HG03378 (cell line): Measurements from ENCODE around the gene OXCT1.
"Not testable (repeated sequence)": the region's sequence is repeated elsewhere in the genome, so short reads cannot be mapped to it uniquely, and the experiment has no call there.

Experiments used
- ATAC-seq: cut with Tn5 transposase; IDR thresholded peaks from one replicate; pipeline ENCODE4 v1.9.1; 2021; ENCODE audit warnings: mild to moderate bottlenecking, moderate library complexity; ENCODE audit not compliant: unreplicated experiment

Gene OXCT1

GRCh38 chr5:41831155-41831554 is 39.1 kb downstream of the OXCT1 start:
- peak; percentile 68 for ATAC-seq

- ATAC-seq = no peak
Observed at GRCh38 chr5:41827792-41828191, 42.4 kb downstream of the OXCT1 start.

GRCh38 chr5:41822036-41822435 is 48.2 kb downstream of the OXCT1 start:
- no peak for ATAC-seq

- no peak for ATAC-seq
Observed at GRCh38 chr5:41821051-41821450, 49.2 kb downstream of the OXCT1 start.

GRCh38 chr5:41820150-41820549 is 50.1 kb downstream of the OXCT1 start:
- no peak for ATAC-seq

- ATAC-seq = no peak
Observed at GRCh38 chr5:41817625-41818301, 52.5 kb downstream of the OXCT1 start.

- peak; percentile 52 for ATAC-seq
Observed at GRCh38 chr5:41815663-41816229, 54.5 kb downstream of the OXCT1 start.

- no peak for ATAC-seq
Observed at GRCh38 chr5:41815261-41815660, 55.0 kb downstream of the OXCT1 start.

- ATAC-seq = not testable (repeated sequence)
Observed at GRCh38 chr5:41814306-41814705, 55.9 kb downstream of the OXCT1 start.

- ATAC-seq = no peak
Observed at GRCh38 chr5:41812156-41812555, 58.1 kb downstream of the OXCT1 start.

- no peak for ATAC-seq
Observed at GRCh38 chr5:41809128-41809527, 61.1 kb downstream of the OXCT1 start.

- ATAC-seq = no peak
Observed at GRCh38 chr5:41808294-41808693, 61.9 kb downstream of the OXCT1 start.

- ATAC-seq = no peak
Observed at GRCh38 chr5:41797662-41798061, 72.6 kb downstream of the OXCT1 start.

GRCh38 chr5:41796061-41796460 is 74.2 kb downstream of the OXCT1 start:
- ATAC-seq = no peak

GRCh38 chr5:41795125-41795524 is 75.1 kb downstream of the OXCT1 start:
- ATAC-seq = no peak

GRCh38 chr5:41794471-41794870 is 75.8 kb downstream of the OXCT1 start:
- no peak for ATAC-seq

- ATAC-seq = no peak
Observed at GRCh38 chr5:41793141-41793770, 77.0 kb downstream of the OXCT1 start.

GRCh38 chr5:41790038-41790776 is 80.0 kb downstream of the OXCT1 start:
- no peak for ATAC-seq

- ATAC-seq = no peak
Observed at GRCh38 chr5:41789434-41789833, 80.8 kb downstream of the OXCT1 start.

GRCh38 chr5:41788941-41789368 is 81.3 kb downstream of the OXCT1 start:
- no peak for ATAC-seq

- no peak for ATAC-seq
Observed at GRCh38 chr5:41787265-41787664, 83.0 kb downstream of the OXCT1 start.

GRCh38 chr5:41785061-41785460 is 85.2 kb downstream of the OXCT1 start:
- ATAC-seq = no peak
